H9 (cell line): ENCODE measurements around the gene C1orf115. TPM values are rescaled to one million over a fixed set of nuclear protein-coding genes. Genes with fewer than 3 reads are reported as not detected.

Experiments used
- DNase-seq: peaks from one replicate; pipeline ENCODE4 v3.0.0-alpha.2; 2017
- H2AFZ ChIP-seq: one replicate; pipeline ENCODE4 v1.6.1; 2013; ENCODE audit warnings: mild to moderate bottlenecking, low read length, control low read depth, moderate library complexity
- H2AK5ac ChIP-seq: 2 replicates; pipeline ENCODE4 v1.6.1; 2013; ENCODE audit warnings: low read length, control low read depth, mixed read lengths; ENCODE audit not compliant: insufficient read length
- H2BK120ac ChIP-seq: one replicate; pipeline ENCODE4 v1.6.1; 2013; ENCODE audit warnings: low read depth, mild to moderate bottlenecking, low read length, control low read depth, inconsistent platforms; ENCODE audit not compliant: poor library complexity, severe bottlenecking
- H2BK12ac ChIP-seq: 2 replicates; pipeline ENCODE4 v1.6.1; 2013; ENCODE audit warnings: low read length, control low read depth, mixed read lengths, low read depth; ENCODE audit not compliant: insufficient read length
- H2BK15ac ChIP-seq: 2 replicates; pipeline ENCODE4 v1.6.1; 2013; ENCODE audit warnings: low read depth, low read length, control low read depth
- H2BK20ac ChIP-seq: one replicate; pipeline ENCODE4 v1.6.1; 2013; ENCODE audit warnings: low read depth, mild to moderate bottlenecking, low read length, control low read depth, inconsistent platforms; ENCODE audit not compliant: poor library complexity, severe bottlenecking
- H2BK5ac ChIP-seq: 2 replicates; pipeline ENCODE4 v1.6.1; 2013; ENCODE audit warnings: low read length, control low read depth, mixed read lengths; ENCODE audit not compliant: insufficient read length
- H3K14ac ChIP-seq: 2 replicates; pipeline ENCODE4 v1.6.1; 2013; ENCODE audit warnings: low read length, control low read depth; ENCODE audit not compliant: insufficient read depth
- H3K18ac ChIP-seq: 2 replicates; pipeline ENCODE4 v1.6.1; 2013; ENCODE audit warnings: low read depth, mild to moderate bottlenecking, mixed read lengths, low read length, control low read depth; ENCODE audit not compliant: insufficient read length
- H3K23ac ChIP-seq: 2 replicates; pipeline ENCODE4 v1.6.1; 2013; ENCODE audit warnings: low read length, control low read depth, mixed read lengths, low read depth; ENCODE audit not compliant: insufficient read length
- H3K23me2 ChIP-seq: 2 replicates; pipeline ENCODE4 v1.6.1; 2013; ENCODE audit warnings: low read depth, mild to moderate bottlenecking, mixed read lengths, low read length, control low read depth; ENCODE audit not compliant: insufficient read length, poor library complexity, severe bottlenecking
- H3K27ac ChIP-seq: 2 replicates; pipeline ENCODE4 v1.5.1; 2013; ENCODE audit warnings: low read length, control low read depth, mixed read lengths, low read depth; ENCODE audit not compliant: insufficient read length
- H3K27me3 ChIP-seq: 2 replicates; pipeline ENCODE4 v1.6.1; 2013; ENCODE audit warnings: low read length, control low read depth, inconsistent platforms; ENCODE audit not compliant: insufficient read depth
- H3K4ac ChIP-seq: 2 replicates; pipeline ENCODE4 v1.6.1; 2013; ENCODE audit warnings: low read depth, mild to moderate bottlenecking, control low read depth, inconsistent platforms, low read length, moderate library complexity
- H3K4me1 ChIP-seq: 2 replicates; pipeline ENCODE4 v1.6.1; 2013; ENCODE audit warnings: low read length, control low read depth, inconsistent platforms; ENCODE audit not compliant: insufficient read depth
- H3K4me2 ChIP-seq: 2 replicates; pipeline ENCODE4 v1.6.1; 2013; ENCODE audit warnings: low read length, control low read depth, mixed read lengths; ENCODE audit not compliant: insufficient read length, insufficient read depth
- H3K56ac ChIP-seq: 2 replicates; pipeline ENCODE4 v1.6.1; 2013; ENCODE audit warnings: low read depth, mild to moderate bottlenecking, mixed read lengths, low read length, control low read depth; ENCODE audit not compliant: insufficient read length
- H3K79me1 ChIP-seq: 2 replicates; pipeline ENCODE4 v1.6.1; 2013; ENCODE audit warnings: low read depth, mild to moderate bottlenecking, moderate library complexity, low read length, control low read depth, inconsistent platforms; ENCODE audit not compliant: insufficient read depth, poor library complexity, severe bottlenecking
- H3K79me2 ChIP-seq: 2 replicates; pipeline ENCODE4 v1.6.1; 2013; ENCODE audit warnings: low read length, control low read depth, inconsistent platforms; ENCODE audit not compliant: insufficient read depth
- H3K9ac ChIP-seq: 2 replicates; pipeline ENCODE4 v1.6.1; 2013; ENCODE audit warnings: low read length, control low read depth, mixed read lengths; ENCODE audit not compliant: insufficient read length; ENCODE audit errors: extremely low read depth
- H3K9me3 ChIP-seq: one replicate; pipeline ENCODE4 v1.6.1; 2013; ENCODE audit warnings: low read depth, low read length, inconsistent platforms; ENCODE audit not compliant: control insufficient read depth
- H3T11ph ChIP-seq: one replicate; pipeline ENCODE4 v1.6.1; 2013; ENCODE audit warnings: mild to moderate bottlenecking, low read length, control low read depth, inconsistent platforms
- H4K20me1 ChIP-seq: one replicate; pipeline ENCODE4 v1.6.1; 2013; ENCODE audit not compliant: control insufficient read depth, insufficient read length, insufficient read depth
- H4K5ac ChIP-seq: 2 replicates; pipeline ENCODE4 v1.6.1; 2013; ENCODE audit warnings: low read depth, mild to moderate bottlenecking, mixed read lengths, low read length, control low read depth; ENCODE audit not compliant: insufficient read length
- H4K8ac ChIP-seq: replicated peaks from 2 replicates; pipeline ENCODE4 v1.6.1; 2013; ENCODE audit warnings: low read length, control low read depth, mixed read lengths, low read depth; ENCODE audit not compliant: insufficient read length
- H4K91ac ChIP-seq: 2 replicates; pipeline ENCODE4 v1.6.1; 2013; ENCODE audit warnings: low read depth, mild to moderate bottlenecking, moderate library complexity, mixed read lengths, low read length, control low read depth; ENCODE audit not compliant: insufficient read length
- H3K27ac Mint-ChIP-seq, 3 experiments: 2 replicates in 2 of 3; 3 replicates in 1 of 3; pipeline ENCODE4 v1.8.0; 2020 to 2021; ENCODE audit warnings: mixed read lengths in 3 of 3, mild to moderate bottlenecking in 1 of 3, moderate library complexity in 1 of 3
- H3K27me3 Mint-ChIP-seq: 2 replicates; pipeline ENCODE4 v1.8.0; 2021; ENCODE audit warnings: low read depth, mild to moderate bottlenecking, moderate library complexity, mixed read lengths
- H3K36me3 Mint-ChIP-seq, 3 experiments: 2 replicates in 2 of 3; 3 replicates in 1 of 3; pipeline ENCODE4 v1.8.0; 2020 to 2021; ENCODE audit warnings: low read depth in 3 of 3, mixed read lengths in 3 of 3; ENCODE audit not compliant: insufficient read depth in 1 of 3
- H3K4me1 Mint-ChIP-seq, 2 experiments: 2 replicates each; pipeline ENCODE4 v1.8.0; 2020; ENCODE audit warnings: mixed read lengths in 2 of 2
- H3K4me3 Mint-ChIP-seq, 2 experiments: 2 replicates in 1 of 2; 3 replicates in 1 of 2; pipeline ENCODE4 v1.8.0; 2020 to 2021; ENCODE audit warnings: mild to moderate bottlenecking in 2 of 2, mixed read lengths in 2 of 2, moderate library complexity in 1 of 2
- H3K9me3 Mint-ChIP-seq, 2 experiments: 2 replicates in 1 of 2; 3 replicates in 1 of 2; pipeline ENCODE4 v1.8.0; 2020; ENCODE audit warnings: mild to moderate bottlenecking in 2 of 2, mixed read lengths in 2 of 2, moderate library complexity in 1 of 2
- CTCF ChIP-seq: fragments of 200-600 bp; sonication (generic); conservative IDR thresholded peaks from 3 replicates; pipeline ENCODE4 v1.8.0; 2021; ENCODE audit warnings: antibody characterized with exemption, mild to moderate bottlenecking
- WGBS: extraction: QIAGEN DNeasy Blood & Tissue Kit; methylation state at CpG from one replicate; pipeline ENCODE4 v1.1.7; 2013; ENCODE audit warnings: missing lambda C conversion rate, low lambda C conversion rate, mixed read lengths; ENCODE audit not compliant: insufficient read length; ENCODE audit errors: extremely low coverage; 5-methylcytosine and 5-hydroxymethylcytosine counted together
- total RNA-seq: library from RNA; stranded (reverse); gene quantifications from 2 replicates; pipeline ENCODE4 v1.2.1, GENCODE V29; 2021

Gene C1orf115
- total RNA-seq, 1 experiment from 2014 or later: 6.0 TPM

GRCh38 chr1:220732137-220732536 lies 42.0 kb downstream of the C1orf115 start:
- Histone ChIP-seq H3K79me1 (no peaks in the 10 kb centered on the region), H3K27me3 (no peaks in the 10 kb centered on the region), H3K14ac (no peak overlapping the region), H2BK120ac (no peak overlapping the region), H3K9ac (no peak overlapping the region), H3K9me3 (no peaks in the 10 kb centered on the region), H4K91ac (no peak overlapping the region), H2BK5ac (no peak overlapping the region), H2BK20ac (no peak overlapping the region), H2AFZ (no peak overlapping the region), H3K23ac (no peak overlapping the region), H4K8ac (no peak overlapping the region), H2AK5ac (no peak overlapping the region), H3K56ac (no peak overlapping the region), H3K4me1 (no peaks in the 10 kb centered on the region), H4K20me1 (no peaks in the 10 kb centered on the region), H2BK15ac (no peak overlapping the region), H3K18ac (no peak overlapping the region), H3K4ac (no peak overlapping the region), H3K27ac (no peak overlapping the region), H3K23me2 (no peaks in the 10 kb centered on the region), H2BK12ac (no peak overlapping the region), H3K79me2 (no peaks in the 10 kb centered on the region), H4K5ac (no peak overlapping the region), H3T11ph (no peak overlapping the region), H3K4me2 (no peak overlapping the region)
- Mint-ChIP-seq H3K27me3 (peaks cover 25% of the 10 kb centered on the region), H3K4me3 (no peak overlapping the region), H3K27ac (no peak overlapping the region), H3K36me3 (no peaks in the 10 kb centered on the region; a peak in 1 of 7 replicates), H3K9me3 (no peaks in the 10 kb centered on the region; a peak in 1 of 5 replicates), H3K4me1 (peaks cover 2 to 3% of the 10 kb centered on the region in 2 experiments)
- no peak for DNase-seq
- WGBS: no CpG with 5 or more reads among the region's 3 CpGs
- no peak for TF ChIP-seq CTCF
